Measurements from ENCODE around the gene LCE3D.

LCE3D gene

DNA sequence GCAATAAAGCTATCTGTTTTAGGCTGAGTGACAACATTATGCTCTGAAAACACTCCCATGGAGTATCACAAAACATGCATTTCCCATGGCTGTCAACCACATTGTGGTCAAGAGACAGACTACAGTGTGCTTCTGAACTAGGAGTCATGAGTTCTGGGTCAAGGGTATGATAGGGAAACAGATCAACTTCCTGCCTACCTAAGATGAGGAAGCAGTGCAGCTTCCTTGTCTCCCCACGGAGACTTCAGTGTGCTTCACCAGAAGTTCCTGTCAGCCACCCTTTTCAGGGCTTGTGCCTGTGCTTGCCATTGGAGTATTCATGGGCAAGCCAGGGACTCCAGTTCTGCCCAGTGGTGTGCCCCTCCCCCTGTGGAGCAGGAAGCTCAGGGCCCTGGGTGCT is 33.6 kb downstream of the LCE3D start:
- no peak for TF ChIP-seq POLR2A (IDR thresholded peaks at IDR 0.05; ENCODE audit: low read depth, low read length)
- FAIRE-seq (no peak), DNase-seq (ENCODE audit: insufficient read length, low spot score) (no peak)

DNA sequence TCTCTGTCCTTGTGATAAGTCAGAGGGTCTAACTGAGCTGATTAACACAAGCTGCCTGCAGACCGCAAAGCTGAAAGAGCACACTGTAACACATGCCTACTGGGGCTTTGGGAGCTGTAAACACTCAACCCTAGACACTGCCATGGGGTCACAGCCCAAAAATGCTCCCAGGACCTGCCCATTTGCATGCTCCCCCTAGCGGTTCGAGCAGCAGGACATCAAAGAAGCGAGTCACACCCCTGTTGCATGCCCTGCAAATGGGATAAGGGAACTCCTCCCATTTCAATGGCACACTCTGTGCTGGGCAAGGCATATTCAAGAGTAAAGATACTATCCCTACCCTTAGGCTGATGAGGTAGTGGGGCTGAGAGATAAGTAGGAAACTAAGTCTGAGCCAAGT is 36.5 kb downstream of the LCE3D start:
- DNase-seq (ENCODE audit: insufficient read length, low spot score) (no peak), FAIRE-seq (no peak)
- TF ChIP-seq POLR2A (IDR thresholded peaks at IDR 0.05; ENCODE audit: low read depth, low read length): no peak

DNA sequence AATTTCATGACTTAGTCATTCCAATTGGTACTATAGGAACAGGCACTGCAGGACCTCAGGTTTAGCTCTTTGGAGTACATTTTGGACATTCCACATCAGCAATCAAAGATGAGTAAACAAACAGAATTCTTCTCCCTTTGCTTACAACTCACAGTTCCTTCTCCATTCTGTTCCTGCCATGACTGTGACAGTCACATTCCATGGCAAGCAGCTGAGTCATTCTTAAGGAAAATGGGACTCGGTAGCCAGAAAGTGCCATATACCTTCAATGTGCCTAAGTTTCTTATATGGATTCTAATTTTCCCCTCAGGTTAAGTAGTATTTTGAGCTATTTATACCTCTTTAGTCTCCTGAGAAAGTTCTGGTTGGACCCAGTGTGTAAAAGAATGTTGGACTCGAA is 40.4 kb downstream of the LCE3D start:
- FAIRE-seq (no peak), DNase-seq (ENCODE audit: insufficient read length, low spot score) (no peak)
- TF ChIP-seq POLR2A (IDR thresholded peaks at IDR 0.05; ENCODE audit: low read depth, low read length): no peak

DNA sequence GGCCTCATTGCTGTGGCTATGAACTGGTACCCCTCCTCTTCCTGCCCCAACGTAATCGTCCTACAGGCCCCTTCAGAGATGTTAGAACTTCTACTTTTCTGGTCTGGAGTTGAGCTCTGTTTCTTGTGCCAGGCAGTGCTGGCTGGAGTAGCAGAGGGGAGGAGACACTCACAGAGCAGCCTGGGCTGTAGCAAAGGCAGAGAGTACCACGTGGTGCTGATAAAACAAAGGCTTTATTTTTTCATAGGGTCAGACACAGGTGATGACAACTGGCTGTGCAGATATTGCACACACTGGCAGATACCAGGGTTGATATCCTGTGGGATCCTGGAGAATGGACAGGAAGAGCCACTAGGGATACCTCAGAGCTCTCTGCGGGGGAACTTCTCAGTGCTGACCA is 42.8 kb downstream of the LCE3D start:
- FAIRE-seq (no peak), DNase-seq (ENCODE audit: insufficient read length, low spot score) (no peak)
- TF ChIP-seq POLR2A (IDR thresholded peaks at IDR 0.05; ENCODE audit: low read depth, low read length): no peak

DNA sequence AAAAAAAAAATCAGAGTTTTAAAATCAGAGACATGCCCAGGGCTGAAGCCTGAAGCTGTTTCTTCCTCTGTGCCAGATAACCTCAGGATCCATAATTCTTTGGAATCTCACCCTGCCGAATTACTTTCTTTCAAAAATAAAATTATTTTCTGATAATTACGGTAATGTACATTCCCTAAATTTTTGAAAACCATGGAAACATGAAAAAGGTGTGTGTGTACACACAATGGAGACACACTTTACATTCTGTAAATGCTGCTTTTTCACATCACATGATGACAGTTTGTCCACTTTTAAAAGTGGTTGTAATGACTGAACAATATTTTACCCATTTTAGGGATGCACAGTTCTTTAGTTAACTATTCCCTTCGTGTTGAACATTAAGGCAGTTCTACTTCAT is 44.5 kb downstream of the LCE3D start:
- no peak for TF ChIP-seq POLR2A (IDR thresholded peaks at IDR 0.05; ENCODE audit: low read depth, low read length)
- DNase-seq (ENCODE audit: insufficient read length, low spot score) (no peak), FAIRE-seq (no peak)

DNA sequence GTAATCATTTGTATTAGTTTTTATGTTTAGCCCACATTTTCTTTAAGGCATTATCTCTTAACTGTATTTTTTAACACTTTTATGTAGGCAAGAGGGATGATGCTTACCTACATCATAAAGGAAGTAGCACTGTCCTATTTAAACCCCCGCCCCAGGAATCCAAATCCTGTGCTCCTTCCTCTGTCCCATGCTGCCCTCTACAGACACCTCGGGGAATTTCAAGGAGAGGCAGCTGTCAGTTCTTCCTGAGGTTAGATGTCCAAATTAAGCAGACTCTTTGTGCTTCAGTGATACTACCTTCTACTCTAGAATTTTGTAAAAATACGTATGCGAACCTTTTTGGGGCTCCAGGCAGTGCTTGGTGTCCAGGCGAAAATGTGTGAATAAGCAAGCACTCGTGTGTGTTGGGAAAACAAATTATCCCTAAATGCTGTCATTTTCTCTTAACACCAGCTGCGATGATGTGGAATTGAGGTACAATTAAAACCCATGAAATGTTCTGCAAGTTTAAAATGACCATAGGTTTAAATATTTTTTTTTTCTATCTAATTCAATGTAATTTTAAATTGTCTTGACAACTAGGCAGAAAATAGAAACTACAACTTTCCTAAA is 46.9 kb downstream of the LCE3D start:
- TF ChIP-seq POLR2A (IDR thresholded peaks at IDR 0.05; ENCODE audit: low read depth, low read length): no peak
- DNase-seq (ENCODE audit: insufficient read length, low spot score) (peak; percentile 19), FAIRE-seq (peak; percentile 78)
